Testis (tissue), 2 donors: ENCODE data around the gene ATG9B.

Experiments
- CTCF ChIP-seq, 3 experiments: fragments of 450-650 bp in 2 of 3; fragments of 200-600 bp in 1 of 3; sonication (generic) in 1 of 3; IDR thresholded peaks; one replicate each; pipeline ENCODE4 v1.5.1; 2016 to 2019; ENCODE audit warnings: antibody characterized with exemption in 3 of 3, mild to moderate bottlenecking in 2 of 3, moderate library complexity in 1 of 3
- POLR2A ChIP-seq: fragments of 450-650 bp; IDR thresholded peaks from one replicate; pipeline ENCODE4 v1.6.1; 2017; ENCODE audit warnings: antibody characterized with exemption, mild to moderate bottlenecking, moderate library complexity

GRCh38 chr7:150989456-150989855 lies 34.8 kb downstream of the ATG9B start:
- TF ChIP-seq CTCF (IDR thresholded peaks at IDR 0.05): no peak
- TF ChIP-seq POLR2A: no peak
